Stomach (tissue), 9 donors: ENCODE data around the gene RXRA. TPM values are rescaled to one million over a fixed set of nuclear protein-coding genes. Genes with fewer than 3 reads are reported as not detected.

ENCODE experiments used
- DNase-seq, 2 donors: peaks; one replicate each; pipeline versions ENCODE4 v3.0.0 to v3.0.0-alpha.2; 2013 to 2019
- H3K27ac ChIP-seq, 5 donors: fragments of 200-600 bp in 4 of 5; sonication (generic) in 4 of 5; one replicate each; pipeline ENCODE4 v1.5.1; 2013 to 2019; ENCODE audit warnings: mild to moderate bottlenecking in 1 of 5, moderate library complexity in 1 of 5
- H3K27me3 ChIP-seq, 3 donors: fragments of 200-600 bp; sonication (generic); one replicate each; pipeline ENCODE4 v1.5.1; 2017 to 2019; ENCODE audit warnings: mixed run types in 1 of 3
- H3K36me3 ChIP-seq, 4 donors: fragments of 200-600 bp; sonication (generic); 1 replicate in 3 of 4; 2 replicates in 1 of 4; pipeline ENCODE4 v1.5.1; 2016 to 2019
- H3K4me1 ChIP-seq, 4 donors: fragments of 200-600 bp; sonication (generic); one replicate each; pipeline ENCODE4 v1.5.1; 2016 to 2019
- H3K4me3 ChIP-seq, 4 donors: fragments of 200-600 bp; sonication (generic) in 3 of 4; one replicate each; pipeline ENCODE4 v1.5.1; 2016 to 2019; ENCODE audit warnings: mild to moderate bottlenecking in 1 of 4
- H3K9me3 ChIP-seq, 4 donors: fragments of 200-600 bp; sonication (generic); one replicate each; pipeline ENCODE4 v1.5.1; 2016 to 2019
- CTCF ChIP-seq, 7 experiments: fragments of 450-650 bp in 4 of 7; fragments of 200-600 bp in 3 of 7; sonication (generic) in 3 of 7; IDR thresholded peaks; one replicate each; pipeline ENCODE4 v1.5.1; 2016 to 2019; ENCODE audit warnings: antibody characterized with exemption in 7 of 7, control low read depth in 2 of 7, mild to moderate bottlenecking in 1 of 7
- EP300 ChIP-seq: sonication (generic); formaldehyde crosslinking; IDR thresholded peaks from one replicate; pipeline ENCODE4 v1.6.1; 2017; ENCODE audit warnings: antibody characterized with exemption
- POLR2A ChIP-seq, 4 donors: fragments of 450-650 bp; IDR thresholded peaks; one replicate each; pipeline ENCODE4 v1.6.1; 2016; ENCODE audit warnings: antibody characterized with exemption in 4 of 4, control low read depth in 2 of 4, mild to moderate bottlenecking in 1 of 4, moderate library complexity in 1 of 4
- POLR2AphosphoS5 ChIP-seq, 3 donors: sonication (generic); formaldehyde crosslinking; IDR thresholded peaks; one replicate each; pipeline ENCODE4 v1.6.1; 2016; ENCODE audit warnings: antibody characterized with exemption in 3 of 3
- WGBS, 5 donors: extraction: QIAGEN DNeasy Blood & Tissue Kit in 3 of 5; methylation state at CpG; one replicate each; pipeline versions ENCODE4 v1.1.5 to v1.1.7; 2013 to 2018; 5-methylcytosine and 5-hydroxymethylcytosine counted together
- intact Hi-C: fragments of 100-400 bp; cut with DNase I; formaldehyde crosslinking; loops from one replicate; pipeline ENCODE4 v1.15.1; 2023; ENCODE audit warnings: low total_unique reads
- polyA plus RNA-seq, 3 donors: library from polyadenylated mRNA; stranded (reverse); fragments of 200-250 nt; gene quantifications; one replicate each; pipeline ENCODE4 v1.2.3, GENCODE V29; 2013
- total RNA-seq, 5 donors: library from RNA; depleted of rRNA; stranded (reverse); fragments of >200 nt; gene quantifications; one replicate each; pipeline versions ENCODE4 v1.1.0 to v1.2.3, GENCODE V29; 2014 to 2016
- donor health status: healthy with polysubstance abuse.
- donor health status: Bipolar disorder and iron deficiency.
- donor health status: healthy.

The RXRA gene
- total and polyA plus RNA-seq, 8 donors: 14.0 to 68.4 (median 29.3) TPM

DNA sequence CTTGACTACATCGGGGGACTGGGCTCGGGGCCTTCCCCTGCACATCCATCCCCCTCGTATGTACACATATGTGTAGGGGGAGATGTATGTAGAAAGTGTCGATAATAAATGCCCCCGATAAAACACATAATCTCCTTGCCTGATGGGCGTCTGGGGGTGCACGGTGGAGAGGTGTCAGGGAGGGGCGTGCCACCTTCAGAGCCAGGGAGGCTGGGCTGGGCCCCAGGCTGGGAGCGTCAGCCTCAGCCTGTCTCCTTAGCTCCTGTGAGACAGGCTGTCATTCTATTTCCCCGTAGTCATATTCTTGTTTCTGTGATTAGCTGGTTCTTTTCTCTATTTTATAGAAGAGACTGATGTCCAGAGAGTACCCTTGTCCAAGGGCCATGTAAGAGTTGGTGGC lies 4.7 kb upstream of the RXRA start:
- Histone ChIP-seq H3K27ac (no peak overlapping the region), H3K4me1 (peaks cover 34 to 70% (median 48%) of the 10 kb centered on the region in 4 donors), H3K9me3 (no peaks in the 10 kb centered on the region), H3K36me3 (no peaks in the 10 kb centered on the region), H3K27me3 (no peaks in the 10 kb centered on the region), H3K4me3 (no peak overlapping the region)
- intact Hi-C loops: no loop called here
- 59 to 71% (median 62%) methylated on average over 10 of the region's 10 CpGs for WGBS, 5 donors
- DNase-seq: no peak
- TF ChIP-seq CTCF (IDR thresholded peaks at IDR 0.05) (no peak), POLR2A (IDR thresholded peaks at IDR 0.05) (no peak), EP300 (no peak), POLR2AphosphoS5 (IDR thresholded peaks at IDR 0.05) (no peak)

- Histone ChIP-seq H3K4me3 (no peak overlapping the region), H3K27ac (peak overlapping the region in 1 of 5 donors; percentile 98), H3K27me3 (no peaks in the 10 kb centered on the region), H3K9me3 (no peaks in the 10 kb centered on the region), H3K36me3 (no peaks in the 10 kb centered on the region), H3K4me1 (peaks cover 28 to 65% (median 45%) of the 10 kb centered on the region in 4 donors)
- intact Hi-C loops: no loop called here
- 68 to 81% (median 74%) methylated on average over 18 to 19 of the region's 19 CpGs for WGBS, 5 donors
- DNase-seq: peak in 1 of 2 donors; percentile 62
- no peak for TF ChIP-seq POLR2A (IDR thresholded peaks at IDR 0.05)
- TF ChIP-seq EP300: no peak
- no peak for TF ChIP-seq POLR2AphosphoS5 (IDR thresholded peaks at IDR 0.05)
- TF ChIP-seq CTCF (IDR thresholded peaks at IDR 0.05): no peak
Measured at GRCh38 chr9:134321946-134322741, 4.1 kb upstream of the RXRA start.

DNA sequence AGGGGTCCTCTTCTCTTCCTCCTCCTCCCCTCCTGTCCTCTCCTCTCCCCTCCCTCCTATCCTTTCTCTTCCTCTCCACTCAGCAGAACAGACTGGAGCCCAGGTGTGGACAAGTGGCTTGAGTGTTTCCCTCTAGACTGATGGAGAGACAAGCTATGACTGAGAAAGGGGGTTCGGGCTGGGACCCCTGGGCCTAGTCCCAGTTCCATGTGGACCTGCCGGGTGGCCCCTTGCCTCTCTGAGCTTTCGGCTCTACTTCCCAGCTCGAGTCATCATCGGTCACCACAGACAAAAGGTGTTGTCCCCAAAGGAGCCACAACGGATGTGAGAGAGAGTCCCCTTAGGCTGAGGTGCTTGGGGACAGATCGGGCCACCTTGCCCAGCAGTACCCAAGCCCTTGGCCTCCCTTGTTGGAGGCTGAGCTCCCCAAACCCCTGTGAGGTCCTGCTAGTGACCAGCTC lies 3.4 kb upstream of the RXRA start:
- Histone ChIP-seq H3K4me3 (no peak overlapping the region), H3K4me1 (peaks cover 31 to 65% (median 49%) of the 10 kb centered on the region in 4 donors), H3K27ac (peak overlapping the region in 3 of 5 donors; percentile 91 to 98 (median 97)), H3K27me3 (no peaks in the 10 kb centered on the region), H3K9me3 (no peaks in the 10 kb centered on the region), H3K36me3 (no peaks in the 10 kb centered on the region)
- intact Hi-C loops: no loop called here
- TF ChIP-seq POLR2A (IDR thresholded peaks at IDR 0.05) (no peak), POLR2AphosphoS5 (IDR thresholded peaks at IDR 0.05) (no peak), CTCF (IDR thresholded peaks at IDR 0.05) (no peak), EP300 (no peak)
- WGBS, 5 donors: 86 to 92% (median 90%) methylated on average over 7 of the region's 7 CpGs
- DNase-seq: no peak

- no peaks in the 10 kb centered on the region for H3K27me3 ChIP-seq
- TF ChIP-seq POLR2AphosphoS5 (IDR thresholded peaks at IDR 0.05) (peak in 2 of 3 donors; percentile 52 to 58), EP300 (no peak), POLR2A (IDR thresholded peaks at IDR 0.05) (no peak), CTCF (IDR thresholded peaks at IDR 0.05) (no peak)
- no peaks in the 10 kb centered on the region for H3K36me3 ChIP-seq
- H3K27ac ChIP-seq: peak overlapping the region; percentile 28 to 98 (median 95)
- peaks cover 42 to 67% (median 55%) of the 10 kb centered on the region in 4 donors for H3K4me1 ChIP-seq
- intact Hi-C loops: no loop called here
- no peak overlapping the region for H3K4me3 ChIP-seq
- peak; percentile 67 to 84 for DNase-seq
- WGBS, 5 donors: 28 to 55% (median 49%) methylated on average over 13 to 20 of the region's 20 CpGs
- H3K9me3 ChIP-seq: no peaks in the 10 kb centered on the region
Measured at GRCh38 chr9:134323741-134324358, 2.4 kb upstream of the RXRA start.
